NCI-H526 (cell line): ENCODE data around the gene GPATCH2L.

Experiments
- DNase-seq, 2 experiments: peaks; one replicate each; lab custom pipeline; 2025; lab: John Stamatoyannopoulos, UW

The GPATCH2L gene

DNA sequence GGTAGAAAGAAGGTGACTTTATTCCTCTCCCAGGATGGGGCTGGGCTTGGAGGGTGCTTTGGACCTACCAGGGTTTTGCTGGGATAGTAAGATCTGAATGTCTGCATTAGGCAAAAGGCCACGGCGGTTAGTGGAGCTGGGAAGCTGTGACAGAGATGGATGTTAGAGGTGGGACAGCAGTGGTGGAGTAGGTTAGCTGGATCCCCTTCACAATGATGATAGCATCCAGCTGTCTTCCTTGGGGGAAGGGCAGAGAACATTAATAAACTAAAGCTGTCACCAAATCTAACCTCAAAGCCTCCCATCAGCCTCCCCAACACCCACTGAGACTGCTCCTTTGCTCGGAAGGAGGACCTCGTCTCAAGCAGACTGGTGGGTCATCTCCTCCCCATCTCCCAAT lies 104.8 kb downstream of the GPATCH2L start:
- DNase-seq = no peak

DNA sequence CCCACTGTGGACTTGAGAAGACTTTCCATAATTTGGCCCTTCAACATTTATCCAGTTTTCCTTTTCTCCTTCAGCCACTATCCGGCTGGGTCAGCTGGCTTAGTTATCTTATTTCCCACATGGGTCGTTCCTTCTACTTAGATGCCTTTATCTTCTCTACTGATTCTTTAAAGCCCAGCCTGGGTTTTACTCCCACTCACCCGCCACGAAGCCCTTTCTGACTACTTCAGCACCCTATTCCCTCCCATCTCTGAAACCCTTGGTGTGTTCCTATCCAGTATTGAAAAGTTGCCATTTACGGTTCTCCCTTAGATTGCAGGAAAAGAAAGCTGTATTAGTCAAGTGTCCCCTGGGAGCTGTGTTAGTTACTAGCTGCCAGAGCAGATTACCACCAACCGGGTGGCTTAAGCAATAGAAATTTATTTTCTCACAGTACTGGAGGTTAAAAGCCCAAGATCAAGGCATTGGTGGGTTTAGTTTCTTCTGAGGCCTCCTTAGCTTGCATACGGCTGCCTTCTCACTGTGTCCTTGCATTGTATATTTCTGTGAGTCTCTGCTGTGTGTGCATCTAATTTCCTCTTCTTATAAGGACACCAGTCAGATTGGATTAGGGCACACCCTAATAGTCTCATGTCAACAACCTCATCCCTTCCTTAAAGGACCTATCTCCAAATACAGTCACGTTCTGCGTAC lies 105.5 kb downstream of the GPATCH2L start:
- no peak for DNase-seq

DNA sequence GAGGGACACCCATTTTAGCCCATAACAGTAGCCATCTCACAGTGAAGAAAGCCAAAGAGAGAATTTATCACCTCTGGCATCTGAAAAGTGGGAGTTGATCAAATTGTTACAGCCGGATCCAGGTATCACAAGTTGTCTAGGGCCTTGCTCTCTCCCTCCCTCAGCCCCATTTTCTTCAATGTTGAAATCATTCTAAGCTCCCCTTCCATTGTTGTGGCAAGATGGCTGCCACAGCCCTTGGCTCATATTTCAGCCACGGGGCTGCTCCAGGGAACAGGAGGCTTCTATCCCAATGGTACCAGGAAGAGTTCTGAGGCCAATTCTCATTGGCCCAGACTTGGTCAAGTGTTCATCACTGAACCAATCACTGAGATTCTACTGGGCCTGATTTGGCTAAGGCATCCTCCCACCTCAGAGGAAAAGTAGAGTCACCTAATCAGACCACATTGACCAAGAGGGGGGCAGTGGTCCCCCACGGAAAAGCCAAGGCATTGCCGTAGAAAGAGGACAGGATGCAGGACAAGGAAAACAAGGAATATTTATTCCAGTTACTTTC lies 106.2 kb downstream of the GPATCH2L start:
- DNase-seq = no peak

DNA sequence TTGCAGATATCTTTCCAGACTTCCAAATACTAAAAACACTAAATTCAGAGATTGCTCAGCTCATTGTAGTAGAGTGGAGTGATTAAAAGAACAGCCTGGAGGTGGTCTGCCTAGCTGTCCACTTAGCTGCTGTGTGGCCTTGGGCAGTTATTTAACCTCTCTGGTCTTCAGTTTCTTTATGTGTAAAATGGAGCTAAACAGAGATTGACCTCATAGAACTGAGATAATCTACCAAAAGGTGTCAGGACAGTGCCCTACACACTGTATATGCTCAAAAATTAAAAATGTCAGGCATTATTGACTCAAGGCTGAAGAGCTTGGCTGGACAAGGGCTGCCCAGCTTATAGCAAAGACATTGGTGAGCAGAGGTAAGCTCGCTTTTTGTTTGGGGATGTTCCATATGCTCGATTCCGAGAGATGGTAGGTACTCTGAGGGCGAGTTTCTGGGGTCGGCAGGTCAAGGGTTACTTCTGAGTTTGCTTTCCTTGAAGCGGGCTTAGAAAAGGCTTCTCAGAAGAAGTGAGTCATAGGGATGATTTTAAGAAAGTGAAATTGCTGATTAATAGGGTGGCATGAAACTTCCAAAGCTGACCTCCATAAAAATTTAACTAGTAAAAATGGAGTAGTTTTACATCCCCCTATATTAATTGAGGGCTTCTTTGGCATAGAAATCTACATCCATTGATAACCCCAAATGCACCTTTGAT lies 107.5 kb downstream of the GPATCH2L start:
- no peak for DNase-seq

DNA sequence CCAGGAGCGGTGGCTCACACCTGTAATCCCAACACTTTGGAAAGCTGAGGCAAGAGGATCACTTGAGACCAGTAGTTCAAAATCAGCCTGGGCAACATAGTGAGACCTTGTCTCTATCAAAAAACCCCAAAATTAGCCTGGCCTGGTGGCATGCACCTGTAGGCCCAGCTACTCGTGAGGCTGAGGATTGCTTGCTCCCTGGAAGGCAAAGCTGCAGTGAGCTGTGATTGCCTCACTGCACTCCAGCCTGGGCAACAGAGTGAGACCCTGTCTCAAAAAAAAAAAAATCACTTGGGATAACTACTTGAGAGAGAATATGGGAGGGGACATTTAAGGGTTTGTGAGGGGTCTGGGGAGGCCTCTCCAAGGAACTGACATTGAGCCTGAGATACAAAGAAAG lies 109.0 kb downstream of the GPATCH2L start:
- DNase-seq = no peak

DNA sequence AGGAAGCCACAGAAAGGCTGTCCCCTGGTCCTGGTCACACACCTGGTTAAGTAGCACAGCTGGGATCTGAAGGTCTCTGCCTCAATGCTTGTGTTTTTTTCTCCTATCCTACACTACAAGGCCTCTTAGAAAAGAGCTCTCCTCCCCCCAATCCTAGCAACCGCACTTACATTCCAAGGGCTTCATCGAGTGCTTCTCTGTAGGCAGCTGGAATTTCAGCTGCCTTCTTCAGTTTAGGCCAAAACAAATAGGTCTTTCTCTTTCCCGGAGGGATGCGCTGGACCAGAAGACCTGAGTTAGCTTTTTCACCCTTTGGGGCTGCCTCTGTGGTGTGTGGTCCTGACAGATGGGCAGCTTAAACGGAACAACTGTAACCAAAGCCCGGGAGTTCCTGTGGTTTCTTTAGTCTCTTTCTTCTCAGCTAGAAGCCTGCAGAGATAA lies 109.7 kb downstream of the GPATCH2L start:
- DNase-seq = no peak

DNA sequence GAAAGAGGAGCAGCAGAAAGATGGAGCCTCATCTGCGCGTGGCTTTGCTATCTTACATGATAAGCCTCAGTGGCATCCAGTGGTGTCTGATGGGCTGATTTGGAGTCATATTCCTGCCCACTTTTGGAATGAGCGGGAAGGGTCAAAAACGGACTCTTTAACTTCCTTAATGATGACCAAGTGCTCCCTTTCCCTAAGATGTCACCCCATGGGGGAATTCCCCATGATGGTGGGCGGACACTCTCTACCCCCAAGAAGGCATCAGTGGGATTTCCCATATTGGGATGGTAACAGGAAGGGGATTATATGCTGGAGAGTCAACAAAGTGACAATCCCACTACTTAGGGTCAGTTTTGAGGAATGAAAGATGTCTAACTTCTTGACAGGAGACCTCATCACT lies 110.9 kb downstream of the GPATCH2L start:
- no peak for DNase-seq
